Osteocyte (in vitro differentiated cells): Measurements from ENCODE around the gene CTSW. TPM values are rescaled to one million over a fixed set of nuclear protein-coding genes. Genes with fewer than 3 reads are reported as not detected.

Source experiments
- DNase-seq: peaks from one replicate; pipeline ENCODE4 v3.0.0; 2021; ENCODE audit warnings: mixed read lengths; ENCODE audit not compliant: unreplicated experiment; ENCODE audit errors: extremely low spot score
- H3K27ac Mint-ChIP-seq: one replicate; pipeline ENCODE4 v1.8.0; 2021; ENCODE audit warnings: mild to moderate bottlenecking, mixed read lengths; ENCODE audit not compliant: unreplicated experiment
- H3K27me3 Mint-ChIP-seq: one replicate; pipeline ENCODE4 v1.8.0; 2021; ENCODE audit warnings: mixed read lengths; ENCODE audit not compliant: unreplicated experiment
- H3K36me3 Mint-ChIP-seq: one replicate; pipeline ENCODE4 v1.8.0; 2021; ENCODE audit warnings: mixed read lengths; ENCODE audit not compliant: unreplicated experiment
- H3K4me1 Mint-ChIP-seq: one replicate; pipeline ENCODE4 v1.8.0; 2021; ENCODE audit warnings: mixed read lengths; ENCODE audit not compliant: unreplicated experiment
- H3K4me3 Mint-ChIP-seq: one replicate; pipeline ENCODE4 v1.8.0; 2021; ENCODE audit warnings: mild to moderate bottlenecking, moderate library complexity, mixed read lengths; ENCODE audit not compliant: unreplicated experiment
- H3K9me3 Mint-ChIP-seq: one replicate; pipeline ENCODE4 v1.8.0; 2021; ENCODE audit warnings: mixed read lengths; ENCODE audit not compliant: unreplicated experiment
- total RNA-seq: library from RNA; stranded (reverse); gene quantifications from 2 replicates; pipeline ENCODE4 v1.2.1, GENCODE V29; 2021
- TF ChIP-seq, protein P1 (sequence below): fragments of 200-600 bp; sonication (generic); IDR thresholded peaks from 2 replicates; pipeline ENCODE4 v1.5.0; 2021; ENCODE audit warnings: antibody characterized with exemption, mild to moderate bottlenecking, moderate library complexity

CTSW gene
- total RNA-seq, 1 donor from 2014 or later: not detected

- peaks cover 14% of the 10 kb centered on the region for H3K36me3 Mint-ChIP-seq
- no peaks in the 10 kb centered on the region for H3K9me3 Mint-ChIP-seq
- no peak overlapping the region for H3K27ac Mint-ChIP-seq
- no peaks in the 10 kb centered on the region for H3K27me3 Mint-ChIP-seq
- no peak for DNase-seq
- TF ChIP-seq, protein P1, sequence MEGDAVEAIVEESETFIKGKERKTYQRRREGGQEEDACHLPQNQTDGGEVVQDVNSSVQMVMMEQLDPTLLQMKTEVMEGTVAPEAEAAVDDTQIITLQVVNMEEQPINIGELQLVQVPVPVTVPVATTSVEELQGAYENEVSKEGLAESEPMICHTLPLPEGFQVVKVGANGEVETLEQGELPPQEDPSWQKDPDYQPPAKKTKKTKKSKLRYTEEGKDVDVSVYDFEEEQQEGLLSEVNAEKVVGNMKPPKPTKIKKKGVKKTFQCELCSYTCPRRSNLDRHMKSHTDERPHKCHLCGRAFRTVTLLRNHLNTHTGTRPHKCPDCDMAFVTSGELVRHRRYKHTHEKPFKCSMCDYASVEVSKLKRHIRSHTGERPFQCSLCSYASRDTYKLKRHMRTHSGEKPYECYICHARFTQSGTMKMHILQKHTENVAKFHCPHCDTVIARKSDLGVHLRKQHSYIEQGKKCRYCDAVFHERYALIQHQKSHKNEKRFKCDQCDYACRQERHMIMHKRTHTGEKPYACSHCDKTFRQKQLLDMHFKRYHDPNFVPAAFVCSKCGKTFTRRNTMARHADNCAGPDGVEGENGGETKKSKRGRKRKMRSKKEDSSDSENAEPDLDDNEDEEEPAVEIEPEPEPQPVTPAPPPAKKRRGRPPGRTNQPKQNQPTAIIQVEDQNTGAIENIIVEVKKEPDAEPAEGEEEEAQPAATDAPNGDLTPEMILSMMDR: no peak
- peaks cover 5% of the 10 kb centered on the region for H3K4me1 Mint-ChIP-seq
- no peak overlapping the region for H3K4me3 Mint-ChIP-seq
Measured at GRCh38 chr11:65880027-65880426, 390 bp downstream of the CTSW start.

- TF ChIP-seq, protein P1: no peak
- Mint-ChIP-seq H3K9me3 (no peaks in the 10 kb centered on the region), H3K4me3 (no peak overlapping the region), H3K4me1 (peaks cover 5% of the 10 kb centered on the region), H3K27ac (no peak overlapping the region), H3K36me3 (peaks cover 18% of the 10 kb centered on the region), H3K27me3 (no peaks in the 10 kb centered on the region)
- DNase-seq: no peak
Measured at GRCh38 chr11:65880844-65881421, 1.3 kb downstream of the CTSW start.

DNA sequence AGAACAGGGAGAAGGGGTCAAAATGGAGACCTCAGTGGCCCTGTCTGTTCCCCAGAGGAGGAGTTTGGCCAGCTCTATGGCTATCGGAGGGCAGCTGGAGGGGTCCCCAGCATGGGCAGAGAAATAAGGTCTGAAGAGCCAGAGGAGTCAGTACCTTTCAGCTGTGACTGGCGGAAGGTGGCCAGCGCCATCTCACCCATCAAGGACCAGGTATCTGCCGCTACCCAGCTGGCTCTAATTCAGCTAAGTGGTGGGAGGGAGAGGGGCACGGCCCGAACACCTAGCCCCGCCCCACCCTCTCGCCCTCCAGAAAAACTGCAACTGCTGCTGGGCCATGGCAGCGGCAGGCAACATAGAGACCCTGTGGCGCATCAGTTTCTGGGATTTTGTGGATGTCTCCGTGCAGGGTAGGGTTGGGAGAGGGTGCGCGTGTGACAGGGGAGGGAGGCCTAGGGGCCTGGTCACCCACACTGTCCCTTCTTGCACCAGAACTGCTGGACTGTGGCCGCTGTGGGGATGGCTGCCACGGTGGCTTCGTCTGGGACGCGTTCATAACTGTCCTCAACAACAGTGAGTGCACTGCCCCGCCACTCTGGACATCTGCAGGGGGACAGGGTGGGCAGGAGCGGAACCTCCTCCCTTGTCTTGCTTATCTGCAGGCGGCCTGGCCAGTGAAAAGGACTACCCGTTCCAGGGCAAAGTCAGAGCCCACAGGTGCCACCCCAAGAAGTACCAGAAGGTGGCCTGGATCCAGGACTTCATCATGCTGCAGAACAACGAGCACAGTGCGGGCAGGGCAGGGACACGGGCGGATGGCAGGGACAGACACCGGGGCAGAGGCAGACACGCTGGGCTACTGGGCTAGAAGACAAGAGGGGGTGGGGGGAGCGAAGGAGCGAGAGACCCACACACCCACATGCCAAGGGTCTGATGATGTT, 2.8 kb downstream of the CTSW start:
- Mint-ChIP-seq H3K36me3 (peaks cover 23% of the 10 kb centered on the region), H3K4me1 (peaks cover 16% of the 10 kb centered on the region), H3K27ac (no peak overlapping the region), H3K27me3 (no peaks in the 10 kb centered on the region), H3K4me3 (no peak overlapping the region), H3K9me3 (no peaks in the 10 kb centered on the region)
- TF ChIP-seq, protein P1: no peak
- no peak for DNase-seq

DNA sequence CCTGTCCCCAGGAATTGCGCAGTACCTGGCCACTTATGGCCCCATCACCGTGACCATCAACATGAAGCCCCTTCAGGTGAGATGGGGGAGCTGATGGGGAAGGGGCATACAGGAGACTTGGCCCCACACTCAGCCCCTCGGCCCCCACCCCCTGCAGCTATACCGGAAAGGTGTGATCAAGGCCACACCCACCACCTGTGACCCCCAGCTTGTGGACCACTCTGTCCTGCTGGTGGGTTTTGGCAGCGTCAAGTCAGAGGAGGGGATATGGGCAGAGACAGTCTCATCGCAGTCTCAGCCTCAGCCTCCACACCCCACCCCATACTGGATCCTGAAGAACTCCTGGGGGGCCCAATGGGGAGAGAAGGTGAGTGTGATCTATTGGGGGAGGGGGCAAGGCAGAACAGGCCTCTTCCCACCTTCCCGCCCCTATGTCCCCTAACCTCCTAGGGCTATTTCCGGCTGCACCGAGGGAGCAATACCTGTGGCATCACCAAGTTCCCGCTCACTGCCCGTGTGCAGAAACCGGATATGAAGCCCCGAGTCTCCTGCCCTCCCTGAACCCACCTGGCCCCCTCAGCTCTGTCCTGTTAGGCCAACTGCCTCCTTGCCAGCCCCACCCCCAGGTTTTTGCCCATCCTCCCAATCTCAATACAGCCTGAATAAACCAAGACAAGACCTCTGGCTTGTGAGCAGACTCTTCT, 3.6 kb downstream of the CTSW start:
- TF ChIP-seq, protein P1: no peak
- peaks cover 23% of the 10 kb centered on the region for H3K4me1 Mint-ChIP-seq
- H3K27me3 Mint-ChIP-seq: no peaks in the 10 kb centered on the region
- no peak overlapping the region for H3K4me3 Mint-ChIP-seq
- H3K27ac Mint-ChIP-seq: no peak overlapping the region
- no peaks in the 10 kb centered on the region for H3K9me3 Mint-ChIP-seq
- peaks cover 23% of the 10 kb centered on the region for H3K36me3 Mint-ChIP-seq
- DNase-seq: no peak
